Mesenchymal stem cell (in vitro differentiated cells and primary cell): ENCODE results near the gene NCAPD3.

ENCODE experiments used
- DNase-seq: peaks from one replicate; pipeline ENCODE4 v3.0.0-alpha.2; 2013
- H2AFZ ChIP-seq: one replicate; pipeline ENCODE4 v1.6.1; 2013; ENCODE audit warnings: low read depth, mild to moderate bottlenecking, control low read depth, inconsistent platforms, low read length, moderate library complexity
- H2AK5ac ChIP-seq: 2 replicates; pipeline ENCODE4 v1.6.1; 2013; ENCODE audit warnings: low read length, moderate library complexity, mild to moderate bottlenecking, inconsistent platforms; ENCODE audit not compliant: severe bottlenecking
- H2BK120ac ChIP-seq: one replicate; pipeline ENCODE4 v1.6.1; 2013; ENCODE audit warnings: low read depth, mild to moderate bottlenecking, inconsistent platforms, low read length, moderate library complexity
- H2BK12ac ChIP-seq, 2 experiments: one replicate each; pipeline ENCODE4 v1.6.1; 2013; ENCODE audit warnings: inconsistent platforms in 2 of 2, low read length in 2 of 2, mild to moderate bottlenecking in 2 of 2, moderate library complexity in 2 of 2, control low read depth in 1 of 2
- H2BK15ac ChIP-seq: one replicate; pipeline ENCODE4 v1.6.1; 2013; ENCODE audit warnings: mild to moderate bottlenecking, low read depth, inconsistent platforms; ENCODE audit not compliant: poor library complexity, severe bottlenecking
- H2BK5ac ChIP-seq: 2 replicates; pipeline ENCODE4 v1.6.1; 2013; ENCODE audit warnings: low read depth, mild to moderate bottlenecking, low read length, control low read depth, inconsistent platforms; ENCODE audit not compliant: poor library complexity, severe bottlenecking
- H3K14ac ChIP-seq, 2 experiments: one replicate each; pipeline ENCODE4 v1.6.1; 2013; ENCODE audit warnings: inconsistent platforms in 2 of 2, low read length in 2 of 2, control low read depth in 1 of 2, mild to moderate bottlenecking in 1 of 2, moderate library complexity in 1 of 2
- H3K18ac ChIP-seq, 2 experiments: one replicate each; pipeline ENCODE4 v1.6.1; 2013; ENCODE audit warnings: inconsistent platforms in 2 of 2, low read length in 2 of 2, control low read depth in 1 of 2, low read depth in 1 of 2, mild to moderate bottlenecking in 1 of 2
- H3K23ac ChIP-seq, 2 experiments: one replicate each; pipeline ENCODE4 v1.6.1; 2013; ENCODE audit warnings: inconsistent platforms in 2 of 2, low read length in 2 of 2, mild to moderate bottlenecking in 2 of 2, moderate library complexity in 2 of 2, control low read depth in 1 of 2
- H3K27ac ChIP-seq: 2 replicates; pipeline ENCODE4 v1.5.1; 2013; ENCODE audit warnings: mild to moderate bottlenecking, moderate library complexity, low read length, control low read depth, inconsistent platforms; ENCODE audit not compliant: poor library complexity, severe bottlenecking
- H3K27me3 ChIP-seq, 2 experiments: 2 replicates each; pipeline versions ENCODE4 v1.6.1 to v1.7.0; 2013; ENCODE audit warnings: low read length in 2 of 2, mild to moderate bottlenecking in 2 of 2, moderate library complexity in 2 of 2, control low read depth in 1 of 2, inconsistent platforms in 1 of 2; ENCODE audit not compliant: control insufficient read depth in 1 of 2, insufficient read depth in 1 of 2
- H3K36me3 ChIP-seq, 2 experiments: 2 replicates each; pipeline versions ENCODE4 v1.6.1 to v1.7.0; 2013; ENCODE audit warnings: low read length in 2 of 2, control low read depth in 1 of 2, inconsistent platforms in 1 of 2, low read depth in 1 of 2, mild to moderate bottlenecking in 1 of 2; ENCODE audit not compliant: insufficient read depth in 2 of 2, control insufficient read depth in 1 of 2
- H3K4ac ChIP-seq, 2 experiments: one replicate each; pipeline ENCODE4 v1.6.1; 2013; ENCODE audit warnings: inconsistent platforms in 2 of 2, low read length in 2 of 2, mild to moderate bottlenecking in 2 of 2, moderate library complexity in 2 of 2, control low read depth in 1 of 2, low read depth in 1 of 2
- H3K4me1 ChIP-seq: 2 replicates; pipeline ENCODE4 v1.6.1; 2013; ENCODE audit warnings: low read depth, low read length, control low read depth; ENCODE audit not compliant: control insufficient read depth, insufficient read depth
- H3K4me2 ChIP-seq: 2 replicates; pipeline ENCODE4 v1.6.1; 2013; ENCODE audit warnings: low read length, mild to moderate bottlenecking, inconsistent platforms; ENCODE audit not compliant: poor library complexity, severe bottlenecking
- H3K4me3 ChIP-seq, 2 experiments: 2 replicates each; pipeline versions ENCODE4 v1.5.1 to v1.7.0; 2013; ENCODE audit warnings: low read length in 2 of 2, mild to moderate bottlenecking in 2 of 2, control low read depth in 1 of 2, low read depth in 1 of 2; ENCODE audit not compliant: insufficient read depth in 1 of 2
- H3K79me1 ChIP-seq: replicated peaks from 2 replicates; pipeline ENCODE4 v1.6.1; 2013; ENCODE audit warnings: mild to moderate bottlenecking, control low read depth, low read length, inconsistent platforms; ENCODE audit not compliant: poor library complexity, severe bottlenecking
- H3K9ac ChIP-seq: 2 replicates; pipeline ENCODE4 v1.7.0; 2013; ENCODE audit warnings: mild to moderate bottlenecking, low read length, moderate library complexity
- H3K9me3 ChIP-seq: 2 replicates; pipeline ENCODE4 v1.7.0; 2013; ENCODE audit warnings: mild to moderate bottlenecking, low read length; ENCODE audit not compliant: control insufficient read depth
- H4K8ac ChIP-seq: one replicate; pipeline ENCODE4 v1.6.1; 2013; ENCODE audit warnings: inconsistent platforms, mild to moderate bottlenecking, low read length, moderate library complexity
- H4K91ac ChIP-seq: one replicate; pipeline ENCODE4 v1.6.1; 2013; ENCODE audit warnings: mild to moderate bottlenecking, low read length, inconsistent platforms
- WGBS: methylation state at CpG from one replicate; pipeline ENCODE4 v1.1.7; 2013; ENCODE audit warnings: mixed read lengths; 5-methylcytosine and 5-hydroxymethylcytosine counted together

Gene NCAPD3

DNA sequence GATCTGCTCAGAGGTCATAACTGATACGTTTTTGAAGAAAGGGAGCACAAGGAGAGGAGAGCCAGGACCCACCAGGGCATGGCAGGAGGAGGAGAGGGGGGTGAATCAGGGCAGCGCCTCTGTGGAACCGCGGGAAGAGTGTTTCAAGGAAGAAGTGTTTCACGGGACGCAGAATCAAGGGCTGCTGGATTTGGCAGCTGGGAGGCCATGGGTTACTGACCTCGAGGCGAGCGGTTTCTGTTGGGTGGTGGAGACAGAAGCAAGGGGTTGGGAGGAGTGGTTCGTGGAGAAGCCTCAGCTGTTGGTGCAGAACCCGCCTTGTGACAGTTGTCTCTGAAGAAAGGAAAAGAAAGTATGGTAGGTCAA is 13.8 kb upstream of the NCAPD3 start:
- H2AK5ac ChIP-seq: no peak overlapping the region
- peaks cover 34 to 62% of the 10 kb centered on the region in 2 experiments for H3K36me3 ChIP-seq
- no peak overlapping the region for H3K27ac ChIP-seq
- no peak overlapping the region for H2BK12ac ChIP-seq
- H2BK120ac ChIP-seq: no peak overlapping the region
- no peak overlapping the region for H2BK15ac ChIP-seq
- no peaks in the 10 kb centered on the region for H3K4me1 ChIP-seq
- no peak overlapping the region for H2AFZ ChIP-seq
- H4K8ac ChIP-seq: no peak overlapping the region
- no peak overlapping the region for H3K4ac ChIP-seq
- H3K9me3 ChIP-seq: no peaks in the 10 kb centered on the region
- no peak overlapping the region for H3K14ac ChIP-seq
- H3K18ac ChIP-seq: no peak overlapping the region
- WGBS: 77% methylated on average over 11 of the region's 11 CpGs
- H3K23ac ChIP-seq: no peak overlapping the region
- H4K91ac ChIP-seq: no peak overlapping the region
- no peak overlapping the region for H3K4me3 ChIP-seq
- H3K27me3 ChIP-seq: no peaks in the 10 kb centered on the region
- DNase-seq: no peak
- H2BK5ac ChIP-seq: no peak overlapping the region
- no peak overlapping the region for H3K9ac ChIP-seq
- H3K79me1 ChIP-seq: peaks cover 38% of the 10 kb centered on the region
- no peak overlapping the region for H3K4me2 ChIP-seq

DNA sequence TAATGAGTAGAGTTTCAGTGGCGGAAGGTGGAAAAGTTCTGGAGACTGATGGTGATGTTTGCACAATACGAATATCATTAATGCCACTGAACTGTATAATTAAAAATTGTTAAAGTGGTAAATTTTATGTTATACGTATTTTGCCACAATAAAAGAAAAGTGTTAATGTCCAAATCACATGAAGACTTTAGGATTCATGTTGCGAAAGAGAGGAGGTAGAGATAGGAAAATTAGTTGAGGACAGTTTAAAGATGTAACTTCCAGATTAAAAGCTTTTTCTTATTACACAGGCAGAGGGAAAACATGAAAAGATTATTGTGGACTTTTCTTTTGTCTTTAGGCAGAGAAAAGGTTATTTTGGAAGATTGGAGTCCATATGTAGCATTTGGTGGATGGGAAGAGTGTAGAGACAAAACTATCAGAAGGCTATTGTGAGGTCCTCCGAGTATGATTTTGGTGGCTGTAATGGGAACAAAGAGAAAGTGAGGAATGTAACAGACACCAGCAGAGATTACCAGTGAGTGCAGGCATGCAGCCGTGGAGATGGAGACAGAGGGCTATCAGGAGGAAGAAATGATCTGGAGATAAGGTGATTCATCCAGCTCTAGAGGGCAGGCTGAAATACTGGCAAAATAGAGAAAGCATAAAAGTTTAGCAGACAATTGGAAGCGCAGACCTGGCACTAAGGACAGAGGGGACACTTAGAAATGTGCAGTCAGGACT is 13.2 kb upstream of the NCAPD3 start:
- no peaks in the 10 kb centered on the region for H3K27me3 ChIP-seq
- WGBS: 74% methylated on average over 6 of the region's 7 CpGs
- no peak overlapping the region for H3K9ac ChIP-seq
- no peaks in the 10 kb centered on the region for H3K9me3 ChIP-seq
- no peak overlapping the region for H2AFZ ChIP-seq
- no peak overlapping the region for H2BK15ac ChIP-seq
- no peak overlapping the region for H2BK120ac ChIP-seq
- H2BK12ac ChIP-seq: no peak overlapping the region
- H3K27ac ChIP-seq: no peak overlapping the region
- peaks cover 39% of the 10 kb centered on the region for H3K79me1 ChIP-seq
- H2AK5ac ChIP-seq: no peak overlapping the region
- peaks cover 2% of the 10 kb centered on the region for H3K4me1 ChIP-seq
- H4K91ac ChIP-seq: no peak overlapping the region
- H3K18ac ChIP-seq: no peak overlapping the region
- H3K4me2 ChIP-seq: no peak overlapping the region
- no peak overlapping the region for H2BK5ac ChIP-seq
- no peak for DNase-seq
- no peak overlapping the region for H4K8ac ChIP-seq
- no peak overlapping the region for H3K23ac ChIP-seq
- no peak overlapping the region for H3K4ac ChIP-seq
- no peak overlapping the region for H3K14ac ChIP-seq
- H3K36me3 ChIP-seq: peaks cover 30 to 60% of the 10 kb centered on the region in 2 experiments
- H3K4me3 ChIP-seq: no peak overlapping the region

DNA sequence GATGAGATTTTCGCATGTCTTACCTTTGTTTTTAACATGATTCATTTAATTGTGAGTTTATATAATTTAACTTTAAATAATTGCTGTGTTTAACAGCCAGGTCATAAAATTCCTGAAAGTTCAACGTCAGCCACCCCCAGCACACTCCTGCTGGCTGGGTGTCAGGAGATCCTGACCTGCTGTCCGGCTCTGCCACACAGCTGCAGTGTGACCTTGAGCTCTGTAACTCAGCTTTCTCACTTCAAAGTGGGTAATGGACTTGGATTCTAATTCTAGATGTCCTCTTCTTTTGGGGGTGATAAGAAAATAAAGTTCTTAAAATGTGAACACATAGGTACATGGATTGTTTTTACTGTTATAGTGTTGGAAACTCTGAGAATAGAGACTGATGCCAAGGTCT is 11.6 kb upstream of the NCAPD3 start:
- no peak overlapping the region for H4K91ac ChIP-seq
- no peaks in the 10 kb centered on the region for H3K9me3 ChIP-seq
- no peak overlapping the region for H2BK15ac ChIP-seq
- H3K14ac ChIP-seq: no peak overlapping the region
- no peak for DNase-seq
- WGBS: 94% methylated on average over 2 of the region's 3 CpGs
- H2AFZ ChIP-seq: no peak overlapping the region
- no peak overlapping the region for H3K4me3 ChIP-seq
- H4K8ac ChIP-seq: no peak overlapping the region
- no peak overlapping the region for H2BK5ac ChIP-seq
- H3K4me1 ChIP-seq: peaks cover 2% of the 10 kb centered on the region
- H2BK120ac ChIP-seq: no peak overlapping the region
- H3K79me1 ChIP-seq: peaks cover 42% of the 10 kb centered on the region
- peaks cover 17 to 47% of the 10 kb centered on the region in 2 experiments for H3K36me3 ChIP-seq
- H2BK12ac ChIP-seq: no peak overlapping the region
- H3K9ac ChIP-seq: no peak overlapping the region
- H3K4ac ChIP-seq: no peak overlapping the region
- no peak overlapping the region for H3K18ac ChIP-seq
- no peak overlapping the region for H3K4me2 ChIP-seq
- H2AK5ac ChIP-seq: no peak overlapping the region
- no peaks in the 10 kb centered on the region for H3K27me3 ChIP-seq
- H3K23ac ChIP-seq: no peak overlapping the region
- H3K27ac ChIP-seq: no peak overlapping the region

DNA sequence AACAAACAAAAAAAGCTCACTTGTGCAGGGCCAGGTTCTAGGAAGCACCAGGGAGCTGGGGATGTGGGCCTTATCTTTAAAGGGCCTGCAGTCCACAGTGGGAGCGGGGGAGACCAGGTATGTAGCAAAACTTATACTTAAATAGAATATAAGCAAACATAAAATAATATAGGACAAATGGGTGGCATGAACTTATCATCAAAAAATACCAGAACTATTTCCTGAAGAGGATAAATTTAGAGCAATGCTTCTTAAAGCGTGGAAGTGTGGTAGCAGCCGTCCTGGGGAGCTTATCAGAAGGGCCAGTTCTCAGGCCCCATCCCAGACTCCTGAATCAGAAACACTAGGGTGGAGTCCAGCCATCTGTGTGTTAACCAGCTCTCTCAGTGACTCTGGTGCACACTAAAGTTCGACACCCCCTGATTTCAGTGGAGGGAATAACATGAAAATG is 10.0 kb upstream of the NCAPD3 start:
- no peak overlapping the region for H4K91ac ChIP-seq
- H3K14ac ChIP-seq: no peak overlapping the region
- H2AFZ ChIP-seq: no peak overlapping the region
- no peak overlapping the region for H3K9ac ChIP-seq
- H3K4me3 ChIP-seq: no peak overlapping the region
- no peaks in the 10 kb centered on the region for H3K9me3 ChIP-seq
- no peak overlapping the region for H2BK5ac ChIP-seq
- no peak overlapping the region for H3K4ac ChIP-seq
- H2BK120ac ChIP-seq: no peak overlapping the region
- no peaks in the 10 kb centered on the region for H3K27me3 ChIP-seq
- H4K8ac ChIP-seq: no peak overlapping the region
- no peak overlapping the region for H2BK12ac ChIP-seq
- no peak overlapping the region for H2BK15ac ChIP-seq
- H2AK5ac ChIP-seq: no peak overlapping the region
- no peak overlapping the region for H3K4me2 ChIP-seq
- no peak overlapping the region for H3K23ac ChIP-seq
- peaks cover 8 to 32% of the 10 kb centered on the region in 2 experiments for H3K36me3 ChIP-seq
- no peak overlapping the region for H3K27ac ChIP-seq
- WGBS: 94% methylated on average over 3 of the region's 4 CpGs
- DNase-seq: no peak
- peaks cover 4% of the 10 kb centered on the region for H3K4me1 ChIP-seq
- H3K18ac ChIP-seq: no peak overlapping the region
- H3K79me1 ChIP-seq: peaks cover 42% of the 10 kb centered on the region
